ENCODE data around the gene NUDCD3. TPM values are rescaled to one million over a fixed set of nuclear protein-coding genes. Genes with fewer than 3 reads are reported as not detected.

NUDCD3 gene
- polyA plus RNA-seq, 1 donor (not counting 4 experiments of a cell fraction or from before 2014, with no cell fraction given): 58.7 TPM

DNA sequence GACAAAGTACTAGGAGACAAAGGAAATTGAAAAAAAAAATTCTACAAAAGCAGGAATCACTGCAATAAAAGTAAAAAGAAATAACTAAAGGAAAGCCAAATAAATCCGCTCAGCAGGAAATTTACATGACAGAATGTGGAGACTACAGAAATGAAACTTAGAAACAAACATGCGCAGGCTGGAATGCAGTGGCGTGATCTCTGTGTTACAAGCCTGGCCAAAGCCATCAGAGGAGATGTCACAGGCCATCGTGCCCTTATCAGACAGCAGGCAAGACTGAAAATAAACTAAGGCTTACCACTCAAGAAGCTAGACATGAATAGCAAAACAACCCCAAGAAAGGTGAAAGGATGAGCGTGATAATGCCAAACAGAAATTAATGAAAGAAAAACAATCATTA lies 158.8 kb downstream of the NUDCD3 start:
- H2AFZ ChIP-seq (ENCODE audit: control insufficient read depth, low read length): no peak overlapping the region
- H3K4me3 ChIP-seq (ENCODE audit: control insufficient read depth in 2 of 3, extremely low read depth in 1 of 3, insufficient read depth in 2 of 3, low read depth in 1 of 3, low read length in 3 of 3): no peak overlapping the region
- H4K20me1 ChIP-seq (ENCODE audit: control insufficient read depth, extremely low read depth, insufficient read depth, low read length): no peaks in the 10 kb centered on the region
- no peak overlapping the region for H3K27ac ChIP-seq (ENCODE audit: control insufficient read depth, insufficient read depth, low read length)
- no peak overlapping the region for H3K9ac ChIP-seq (ENCODE audit: control insufficient read depth, extremely low read depth, insufficient read depth, low read length)
- no peak for DNase-seq (ENCODE audit: low read depth, low spot score)
- no peaks in the 10 kb centered on the region for H3K9me3 ChIP-seq (ENCODE audit: control insufficient read depth, low read depth, low read length)
- H3K4me2 ChIP-seq (ENCODE audit: control insufficient read depth, extremely low read depth, insufficient read depth, low read depth, low read length): no peak overlapping the region
- H3K36me3 ChIP-seq (ENCODE audit: control insufficient read depth in 2 of 2, extremely low read depth in 1 of 2, insufficient read depth in 2 of 2, low read length in 2 of 2): no peaks in the 10 kb centered on the region
- no peaks in the 10 kb centered on the region for H3K9me1 ChIP-seq (ENCODE audit: control insufficient read depth, extremely low read depth, insufficient read depth, low read length)
- H3K4me1 ChIP-seq (ENCODE audit: control insufficient read depth, extremely low read depth, insufficient read depth, low read length): no peaks in the 10 kb centered on the region
- no peaks in the 10 kb centered on the region for H3K79me2 ChIP-seq (ENCODE audit: control insufficient read depth, insufficient read depth, low read length)
- dilution Hi-C loops (cut with MboI; ENCODE audit: extremely low pct_ligation_motif_present, low sequenced_read_pairs): no loop called here
- no peak for TF ChIP-seq EZH2 (IDR thresholded peaks at IDR 0.05; ENCODE audit: low read length)
- no peak for TF ChIP-seq CTCF (optimal IDR thresholded peaks at IDR 0.05 in 1 of 3, IDR thresholded peaks at IDR 0.05 in 1 of 3, conservative IDR thresholded peaks at IDR 0.05 in 1 of 3; ENCODE audit: extremely low read depth in 1 of 3, insufficient read depth in 2 of 3, low read length in 3 of 3)
- H3K27me3 ChIP-seq (ENCODE audit: control insufficient read depth, extremely low read depth, insufficient read depth, low read length): peaks cover 17% of the 10 kb centered on the region
- no peak for FAIRE-seq

DNA sequence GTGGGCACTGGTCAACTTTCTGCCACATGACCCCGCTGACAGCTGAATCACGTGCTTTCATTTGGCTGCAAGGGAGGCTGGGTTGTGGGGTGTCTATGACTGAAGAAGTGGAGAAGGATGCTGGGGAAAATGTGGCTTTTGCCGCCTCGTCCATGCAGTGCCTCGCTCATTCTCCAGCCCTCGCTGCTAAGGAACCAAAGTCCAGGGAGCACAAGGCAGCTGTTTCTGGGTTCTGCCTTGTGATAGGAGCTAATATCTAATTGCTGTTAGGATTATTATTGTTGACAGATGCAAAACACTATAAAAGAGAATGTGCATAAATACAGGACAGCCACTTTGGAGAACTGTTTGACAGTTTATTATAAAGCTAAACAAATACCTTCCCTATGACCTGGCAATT lies 160.1 kb downstream of the NUDCD3 start:
- no peaks in the 10 kb centered on the region for H4K20me1 ChIP-seq (ENCODE audit: control insufficient read depth, extremely low read depth, insufficient read depth, low read length)
- no peak for DNase-seq (ENCODE audit: low read depth, low spot score)
- H3K27ac ChIP-seq (ENCODE audit: control insufficient read depth, insufficient read depth, low read length): no peak overlapping the region
- no peaks in the 10 kb centered on the region for H3K36me3 ChIP-seq (ENCODE audit: control insufficient read depth in 2 of 2, extremely low read depth in 1 of 2, insufficient read depth in 2 of 2, low read length in 2 of 2)
- no peaks in the 10 kb centered on the region for H3K9me1 ChIP-seq (ENCODE audit: control insufficient read depth, extremely low read depth, insufficient read depth, low read length)
- dilution Hi-C loops (cut with MboI; ENCODE audit: extremely low pct_ligation_motif_present, low sequenced_read_pairs): no loop called here
- H3K9ac ChIP-seq (ENCODE audit: control insufficient read depth, extremely low read depth, insufficient read depth, low read length): no peak overlapping the region
- peaks cover 24% of the 10 kb centered on the region for H3K27me3 ChIP-seq (ENCODE audit: control insufficient read depth, extremely low read depth, insufficient read depth, low read length)
- no peak overlapping the region for H3K4me2 ChIP-seq (ENCODE audit: control insufficient read depth, extremely low read depth, insufficient read depth, low read depth, low read length)
- no peak for FAIRE-seq
- H3K9me3 ChIP-seq (ENCODE audit: control insufficient read depth, low read depth, low read length): no peaks in the 10 kb centered on the region
- no peak overlapping the region for H3K4me3 ChIP-seq (ENCODE audit: control insufficient read depth in 2 of 3, extremely low read depth in 1 of 3, insufficient read depth in 2 of 3, low read depth in 1 of 3, low read length in 3 of 3)
- H3K4me1 ChIP-seq (ENCODE audit: control insufficient read depth, extremely low read depth, insufficient read depth, low read length): no peaks in the 10 kb centered on the region
- H3K79me2 ChIP-seq (ENCODE audit: control insufficient read depth, insufficient read depth, low read length): no peaks in the 10 kb centered on the region
- TF ChIP-seq EZH2 (IDR thresholded peaks at IDR 0.05; ENCODE audit: low read length) (no peak), CTCF (optimal IDR thresholded peaks at IDR 0.05 in 1 of 3, IDR thresholded peaks at IDR 0.05 in 1 of 3, conservative IDR thresholded peaks at IDR 0.05 in 1 of 3; ENCODE audit: extremely low read depth in 1 of 3, insufficient read depth in 2 of 3, low read length in 3 of 3) (no peak)
- H2AFZ ChIP-seq (ENCODE audit: control insufficient read depth, low read length): no peak overlapping the region
